HK-2 (cell line): ENCODE data around the gene AMIGO1.
"Not testable (repeated sequence)": the region's sequence is repeated elsewhere in the genome, so short reads cannot be mapped to it uniquely, and the experiment has no call there.

ENCODE experiments used
- DNase-seq: peaks from one replicate; pipeline ENCODE4 v3.0.0-alpha.2; 2018; ENCODE audit not compliant: unreplicated experiment

AMIGO1 gene

GRCh38 chr1:109483672-109484518 is 25.6 kb downstream of the AMIGO1 start, which contains the start of gene ATXN7L2:
TSS of gene ATXN7L2 (plus strand) at chr1:109483905. CDS start at chr1:109483954, 49 bp downstream.
- peak; percentile 94 for DNase-seq

- DNase-seq = no peak
These were observed 26.5 kb downstream of the AMIGO1 start for GRCh38 chr1:109482791-109483671.

- no peak for DNase-seq
These were observed 27.3 kb downstream of the AMIGO1 start for GRCh38 chr1:109482242-109482641.

- DNase-seq = no peak
These were observed 27.9 kb downstream of the AMIGO1 start for GRCh38 chr1:109481646-109482045.

GRCh38 chr1:109479901-109480300 is 29.6 kb downstream of the AMIGO1 start:
- no peak for DNase-seq

- DNase-seq = no peak
These were observed 30.2 kb downstream of the AMIGO1 start for GRCh38 chr1:109479311-109479710.

- DNase-seq = no peak
These were observed 30.7 kb downstream of the AMIGO1 start for GRCh38 chr1:109478806-109479205.

GRCh38 chr1:109477821-109478220 is 31.7 kb downstream of the AMIGO1 start:
- DNase-seq = no peak

- DNase-seq = no peak
These were observed 32.7 kb downstream of the AMIGO1 start for GRCh38 chr1:109476825-109477224.

- DNase-seq = no peak
These were observed 34.3 kb downstream of the AMIGO1 start for GRCh38 chr1:109475261-109475660.

GRCh38 chr1:109474697-109475096 is 34.8 kb downstream of the AMIGO1 start:
- DNase-seq = no peak

GRCh38 chr1:109473284-109474057 is 36.1 kb downstream of the AMIGO1 start:
- not testable (repeated sequence) for DNase-seq

- DNase-seq = no peak
These were observed 36.7 kb downstream of the AMIGO1 start for GRCh38 chr1:109472779-109473178.

GRCh38 chr1:109470245-109470644 is 39.3 kb downstream of the AMIGO1 start:
- DNase-seq = no peak

- no peak for DNase-seq
These were observed 40.6 kb downstream of the AMIGO1 start for GRCh38 chr1:109468903-109469302.

GRCh38 chr1:109468061-109468460 is 41.5 kb downstream of the AMIGO1 start:
- no peak for DNase-seq

GRCh38 chr1:109467301-109467777 is 42.2 kb downstream of the AMIGO1 start:
- no peak for DNase-seq

GRCh38 chr1:109466452-109467300 is 42.9 kb downstream of the AMIGO1 start, which contains the start of gene SYPL2:
TSS of gene SYPL2 (plus strand) at chr1:109466546. CDS start at chr1:109466844, 298 bp downstream.
- DNase-seq = no peak

- DNase-seq = no peak
These were observed 43.4 kb downstream of the AMIGO1 start for GRCh38 chr1:109466125-109466451.

- no peak for DNase-seq
These were observed 51.7 kb downstream of the AMIGO1 start for GRCh38 chr1:109457819-109458218.
